K562 (cell line): Measurements from ENCODE around the gene ST6GALNAC1. TPM values are rescaled to one million over a fixed set of nuclear protein-coding genes. Genes with fewer than 3 reads are reported as not detected.
A peak's percentile ranks its signal among the peaks of the same experiment; 100 is the strongest.

Experiments
- ATAC-seq: fragments of 200-7000 bp; cut with Tn5 transposase; 3 replicates; pipeline ENCODE4 v1.9.1; 2020; ENCODE audit warnings: moderate library complexity
- BruUV-seq: library from RNA; stranded (reverse); fragments of 400-500 nt; replicated peaks from 2 replicates; lab custom pipeline; 2021; lab: Mats Ljungman, UMichigan
- CTCF ChIA-PET: fragments of 300-600 bp; formaldehyde crosslinking; extraction: SDS; loops from one replicate; lab custom pipeline; 2021; ENCODE audit warnings: low intra/inter-chr PET ratio; lab: Yijun Ruan, JAX
- POLR2A ChIA-PET: fragments of 300-600, 350-650 bp; sonication (Branson Sonifier 250); formaldehyde crosslinking; extraction: SDS; loops from one replicate; lab custom pipeline; 2021; ENCODE audit warnings: antibody characterized with exemption, inconsistent platforms; lab: Yijun Ruan, JAX
- DNase-seq, 4 experiments: peaks; one replicate each; pipeline versions ENCODE4 v3.0.0 to v3.0.0-alpha.2; 2011 to 2018; ENCODE audit warnings: low spot score in 3 of 4, mixed read lengths in 3 of 4; ENCODE audit errors: extremely low read depth in 1 of 4
- FAIRE-seq: peaks from 2 replicates; lab custom pipeline; 2011; peaks lifted over from hg19 to GRCh38; lab: Jason Lieb, UNC
- H2AFZ ChIP-seq: 2 replicates; pipeline ENCODE4 v1.6.0; 2011; ENCODE audit warnings: low read depth, low read length, control low read depth, inconsistent platforms
- H3K27ac ChIP-seq: fragments of 200-600 bp; 3 replicates; pipeline ENCODE4 v1.8.0; 2011; ENCODE audit warnings: low read depth, mild to moderate bottlenecking, control low read depth, inconsistent platforms, low read length, moderate library complexity, mixed read lengths; ENCODE audit errors: extremely low read depth
- H3K27me3 ChIP-seq, 2 experiments: fragments of 300-600 bp in 1 of 2; 2 replicates in 1 of 2; 3 replicates in 1 of 2; pipeline versions ENCODE4 v1.6.0 to v1.8.0; 2011; ENCODE audit warnings: inconsistent platforms in 2 of 2, low read length in 2 of 2, mild to moderate bottlenecking in 1 of 2, mixed read lengths in 1 of 2, moderate library complexity in 1 of 2; ENCODE audit not compliant: control insufficient read depth in 2 of 2, insufficient read depth in 2 of 2
- H3K36me3 ChIP-seq: fragments of 300-600 bp; 3 replicates; pipeline ENCODE4 v1.8.0; 2011; ENCODE audit warnings: mild to moderate bottlenecking, low read length, inconsistent platforms; ENCODE audit not compliant: control insufficient read depth, insufficient read depth
- H3K4me1 ChIP-seq, 2 experiments: fragments of 200-600 bp in 1 of 2; replicated peaks in 1 of 2; 2 replicates in 1 of 2; 3 replicates in 1 of 2; pipeline versions ENCODE4 v1.5.1 to v1.8.0; 2011; ENCODE audit warnings: inconsistent platforms in 2 of 2, low read length in 2 of 2, mild to moderate bottlenecking in 1 of 2, mixed read lengths in 1 of 2, moderate library complexity in 1 of 2; ENCODE audit not compliant: control insufficient read depth in 2 of 2, insufficient read depth in 2 of 2
- H3K4me2 ChIP-seq: 2 replicates; pipeline ENCODE4 v1.6.1; 2011; ENCODE audit warnings: low read length, control low read depth, inconsistent platforms, mixed read lengths; ENCODE audit not compliant: insufficient read depth
- H3K4me3 ChIP-seq: fragments of 200-600 bp; sonication (generic), shearing (Covaris generic); 2 replicates; pipeline ENCODE4 v1.5.1; 2016; ENCODE audit warnings: control low read depth, inconsistent platforms
- H3K79me2 ChIP-seq: fragments of 200-600 bp; 3 replicates; pipeline ENCODE4 v1.8.0; 2011; ENCODE audit warnings: low read length, inconsistent platforms; ENCODE audit not compliant: control insufficient read depth, insufficient read depth
- H3K9ac ChIP-seq, 2 experiments: 2 replicates each; pipeline versions ENCODE4 v1.6.0 to v1.6.1; 2011; ENCODE audit warnings: low read depth in 2 of 2, low read length in 2 of 2, control low read depth in 1 of 2, inconsistent platforms in 1 of 2, mild to moderate bottlenecking in 1 of 2, mixed read lengths in 1 of 2; ENCODE audit not compliant: insufficient read depth in 1 of 2
- H3K9me1 ChIP-seq: one replicate; pipeline ENCODE4 v1.6.0; 2011; ENCODE audit warnings: inconsistent platforms, mild to moderate bottlenecking, low read length, moderate library complexity; ENCODE audit not compliant: control insufficient read depth, insufficient read depth
- H3K9me3 ChIP-seq: replicated peaks from 2 replicates; pipeline ENCODE4 v1.5.1; 2011; ENCODE audit warnings: low read depth, low read length, inconsistent platforms; ENCODE audit not compliant: control insufficient read depth, insufficient read depth
- H4K20me1 ChIP-seq: replicated peaks from 2 replicates; pipeline ENCODE4 v1.6.1; 2011; ENCODE audit warnings: low read length, inconsistent platforms, mixed read lengths; ENCODE audit not compliant: control insufficient read depth, insufficient read depth
- BCOR ChIP-seq: fragments of 450-650 bp; IDR thresholded peaks from 2 replicates; pipeline ENCODE4 v1.6.1; 2016
- FOXP1 ChIP-seq: sonication (generic); formaldehyde crosslinking; IDR thresholded peaks from 2 replicates; pipeline ENCODE4 v1.8.0; 2022; ENCODE audit warnings: mild to moderate bottlenecking, missing genetic modification reagents
- GATAD2A ChIP-seq: fragments of 450-650 bp; IDR thresholded peaks from 2 replicates; pipeline ENCODE4 v1.6.1; 2017
- L3MBTL2 ChIP-seq: fragments of 450-650 bp; IDR thresholded peaks from 2 replicates; pipeline ENCODE4 v1.6.1; 2016; ENCODE audit warnings: mild to moderate bottlenecking, moderate library complexity
- NFYB ChIP-seq: IDR thresholded peaks from 2 replicates; pipeline ENCODE4 v1.6.1; 2011; ENCODE audit warnings: mild to moderate bottlenecking, moderate library complexity; ENCODE audit not compliant: insufficient read length; ENCODE audit errors: extremely low read depth
- U2AF2 ChIP-seq: fragments of 200-400 bp; formaldehyde crosslinking; optimal IDR thresholded peaks from 2 replicates; pipeline ENCODE3; 2017; ENCODE audit warnings: low read depth, mild to moderate bottlenecking, low read length
- ZNF24 ChIP-seq: fragments of 450-650 bp; IDR thresholded peaks from 2 replicates; pipeline ENCODE4 v1.6.1; 2016
- ZNF41 ChIP-seq: fragments of 250-450 bp; sonication (Bioruptor Pico); conservative IDR thresholded peaks from 2 replicates; pipeline ENCODE4 v1.4.0; 2020; ENCODE audit warnings: mild to moderate bottlenecking
- ZNF639 ChIP-seq, 2 experiments: fragments of 200-800 bp in 1 of 2; sonication (Bioruptor generic) in 1 of 2; sonication (generic) in 1 of 2; formaldehyde crosslinking in 1 of 2; IDR thresholded peaks in 1 of 2; conservative IDR thresholded peaks in 1 of 2; 2 replicates each; pipeline versions ENCODE4 v1.5.0 to v1.6.1; 2016 to 2020; ENCODE audit warnings: missing compliant biosample characterization in 1 of 2, missing genetic modification characterization in 1 of 2, missing genetic modification reagents in 1 of 2
- WGBS: fragments of 100-300 bp; shearing (Covaris generic); methylation state at CpG from one replicate; pipeline ENCODE4 v1.1.6; 2016; ENCODE audit warnings: low coverage, mixed read lengths; ENCODE audit not compliant: insufficient coverage; ENCODE audit errors: missing lambda C conversion rate; 5-methylcytosine and 5-hydroxymethylcytosine counted together
- in situ Hi-C: fragments of 300-500 bp; cut with MboI; formaldehyde crosslinking; loops from 4 replicates; pipeline ENCODE4 v1.15.0; 2018; ENCODE audit warnings: inconsistent platforms, mixed read lengths
- intact Hi-C: fragments of 100-400 bp; cut with micrococcal nuclease; formaldehyde crosslinking; loops from 2 replicates; pipeline ENCODE4 v1.14.2; 2022
- polyA plus RNA-seq, 8 experiments: library from polyadenylated mRNA; depleted of rRNA in 4 of 8; stranded (reverse) in 5 of 8; unstranded in 3 of 8; fragments of >200 nt; fragmentation: Nextera tagmentation in 2 of 8; fragmentation: Illumina TruSeq in 1 of 8; extraction: Ambion mirVana in 2 of 8; extraction: Trizol in 1 of 8; gene quantifications; 2 replicates each; pipeline versions ENCODE4 v1.2.1 to v1.2.3, GENCODE V29; 2011 to 2014; ENCODE audit warnings: inconsistent platforms in 1 of 8, missing spikeins in 1 of 8
- total RNA-seq, 7 experiments: library from RNA; depleted of rRNA in 6 of 7; stranded (reverse); fragments of >200 nt in 6 of 7; fragmentation: Illumina TruSeq in 2 of 7; extraction: Trizol in 2 of 7; gene quantifications; 2 replicates each; pipeline versions ENCODE4 v1.2.1 to v1.2.3, GENCODE V29; 2011 to 2021; ENCODE audit warnings: low replicate concordance in 1 of 7
- TF ChIP-seq, protein P1 (sequence below): fragments of 250-450 bp; sonication (Bioruptor Pico); IDR thresholded peaks from 2 replicates; pipeline ENCODE4 v1.5.0; 2021; ENCODE audit warnings: mild to moderate bottlenecking, borderline replicate concordance
- TF ChIP-seq, protein P2 (sequence below): IDR thresholded peaks from 2 replicates; pipeline ENCODE4 v1.6.1; 2011; ENCODE audit warnings: borderline replicate concordance, low read depth, mild to moderate bottlenecking, moderate library complexity, low read length; ENCODE audit not compliant: insufficient read depth, poor library complexity, severe bottlenecking
- TF ChIP-seq, protein P3 (sequence below), 3 experiments: fragments of 200-800 bp in 1 of 3; fragments of 250-450 bp in 1 of 3; fragments of 450-650 bp in 1 of 3; sonication (Bioruptor Pico) in 1 of 3; sonication (Bioruptor generic) in 1 of 3; formaldehyde crosslinking in 1 of 3; IDR thresholded peaks; 2 replicates each; pipeline versions ENCODE4 v1.6.1 to v1.8.0; 2016 to 2022; ENCODE audit warnings: mild to moderate bottlenecking in 2 of 3, missing genetic modification characterization in 2 of 3, missing compliant biosample characterization in 1 of 3, moderate library complexity in 1 of 3

ST6GALNAC1 gene
- total and polyA plus RNA-seq, 9 of the 15 experiments (the other 6 are each of a cell fraction or from before 2014, with no cell fraction given): 20.6 to 68.4 (median 50.5) TPM

GRCh38 chr17:76672892-76673291 lies 29.3 kb upstream of the ST6GALNAC1 start:
- no peaks in the 10 kb centered on the region for H3K36me3 ChIP-seq
- no peaks in the 10 kb centered on the region for H3K9me3 ChIP-seq
- H3K9ac ChIP-seq: 0 out of 4 replicates have a peak overlapping the region, but pooled peaks of 1 of the 2 experiments have one; percentile 2
- H3K79me2 ChIP-seq: peaks cover 7% of the 10 kb centered on the region; the same call in 2 of the 3 replicates
- H3K9me1 ChIP-seq: no peaks in the 10 kb centered on the region
- no peak overlapping the region for H2AFZ ChIP-seq
- no peak overlapping the region; the same call in 2 of the 3 replicates for H3K27ac ChIP-seq
- intact Hi-C loops: loop anchor here (5.0 kb wide), 1 partner anchor 36 kb away; no protein-coding TSS in a partner anchor
- ATAC-seq (no peak), DNase-seq (no peak), FAIRE-seq (no peak)
- in situ Hi-C loops: no loop called here
- no TSS peak for BruUV-seq
- ChIA-PET CTCF (no interaction called here), POLR2A (interaction anchor here (1.1 to 1.2 kb wide), 2 partner anchors 64 to 117 kb away, joined by 3 to 4 read pairs; no protein-coding TSS in a partner anchor)
- H3K4me3 ChIP-seq: no peak overlapping the region
- no peak overlapping the region for H3K4me2 ChIP-seq
- H3K27me3 ChIP-seq: no peaks in the 10 kb centered on the region
- H3K4me1 ChIP-seq: peaks cover 29 to 32% of the 10 kb centered on the region in 2 experiments; a peak in 4 of 5 replicates
- H4K20me1 ChIP-seq: no peaks in the 10 kb centered on the region
- WGBS: 84% methylated on average over 3 of the region's 3 CpGs
- TF ChIP-seq BCOR (no peak), ZNF639 (CRISPR knock-in tag; conservative IDR thresholded peaks at IDR 0.05 in 1 of 2, IDR thresholded peaks at IDR 0.05 in 1 of 2) (no peak), ZNF41 (no peak), L3MBTL2 (no peak), FOXP1 (CRISPR knock-in tag) (no peak), GATAD2A (no peak), NFYB (no peak), U2AF2 (no peak), ZNF24 (no peak)
- TF ChIP-seq, protein P1, sequence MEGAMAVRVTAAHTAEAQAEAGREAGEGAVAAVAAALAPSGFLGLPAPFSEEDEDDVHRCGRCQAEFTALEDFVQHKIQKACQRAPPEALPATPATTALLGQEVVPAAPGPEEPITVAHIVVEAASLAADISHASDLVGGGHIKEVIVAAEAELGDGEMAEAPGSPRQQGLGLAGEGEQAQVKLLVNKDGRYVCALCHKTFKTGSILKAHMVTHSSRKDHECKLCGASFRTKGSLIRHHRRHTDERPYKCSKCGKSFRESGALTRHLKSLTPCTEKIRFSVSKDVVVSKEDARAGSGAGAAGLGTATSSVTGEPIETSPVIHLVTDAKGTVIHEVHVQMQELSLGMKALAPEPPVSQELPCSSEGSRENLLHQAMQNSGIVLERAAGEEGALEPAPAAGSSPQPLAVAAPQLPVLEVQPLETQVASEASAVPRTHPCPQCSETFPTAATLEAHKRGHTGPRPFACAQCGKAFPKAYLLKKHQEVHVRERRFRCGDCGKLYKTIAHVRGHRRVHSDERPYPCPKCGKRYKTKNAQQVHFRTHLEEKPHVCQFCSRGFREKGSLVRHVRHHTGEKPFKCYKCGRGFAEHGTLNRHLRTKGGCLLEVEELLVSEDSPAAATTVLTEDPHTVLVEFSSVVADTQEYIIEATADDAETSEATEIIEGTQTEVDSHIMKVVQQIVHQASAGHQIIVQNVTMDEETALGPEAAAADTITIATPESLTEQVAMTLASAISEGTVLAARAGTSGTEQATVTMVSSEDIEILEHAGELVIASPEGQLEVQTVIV: no peak
- TF ChIP-seq, protein P2, sequence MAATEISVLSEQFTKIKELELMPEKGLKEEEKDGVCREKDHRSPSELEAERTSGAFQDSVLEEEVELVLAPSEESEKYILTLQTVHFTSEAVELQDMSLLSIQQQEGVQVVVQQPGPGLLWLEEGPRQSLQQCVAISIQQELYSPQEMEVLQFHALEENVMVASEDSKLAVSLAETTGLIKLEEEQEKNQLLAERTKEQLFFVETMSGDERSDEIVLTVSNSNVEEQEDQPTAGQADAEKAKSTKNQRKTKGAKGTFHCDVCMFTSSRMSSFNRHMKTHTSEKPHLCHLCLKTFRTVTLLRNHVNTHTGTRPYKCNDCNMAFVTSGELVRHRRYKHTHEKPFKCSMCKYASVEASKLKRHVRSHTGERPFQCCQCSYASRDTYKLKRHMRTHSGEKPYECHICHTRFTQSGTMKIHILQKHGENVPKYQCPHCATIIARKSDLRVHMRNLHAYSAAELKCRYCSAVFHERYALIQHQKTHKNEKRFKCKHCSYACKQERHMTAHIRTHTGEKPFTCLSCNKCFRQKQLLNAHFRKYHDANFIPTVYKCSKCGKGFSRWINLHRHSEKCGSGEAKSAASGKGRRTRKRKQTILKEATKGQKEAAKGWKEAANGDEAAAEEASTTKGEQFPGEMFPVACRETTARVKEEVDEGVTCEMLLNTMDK: no peak
- TF ChIP-seq, protein P3, sequence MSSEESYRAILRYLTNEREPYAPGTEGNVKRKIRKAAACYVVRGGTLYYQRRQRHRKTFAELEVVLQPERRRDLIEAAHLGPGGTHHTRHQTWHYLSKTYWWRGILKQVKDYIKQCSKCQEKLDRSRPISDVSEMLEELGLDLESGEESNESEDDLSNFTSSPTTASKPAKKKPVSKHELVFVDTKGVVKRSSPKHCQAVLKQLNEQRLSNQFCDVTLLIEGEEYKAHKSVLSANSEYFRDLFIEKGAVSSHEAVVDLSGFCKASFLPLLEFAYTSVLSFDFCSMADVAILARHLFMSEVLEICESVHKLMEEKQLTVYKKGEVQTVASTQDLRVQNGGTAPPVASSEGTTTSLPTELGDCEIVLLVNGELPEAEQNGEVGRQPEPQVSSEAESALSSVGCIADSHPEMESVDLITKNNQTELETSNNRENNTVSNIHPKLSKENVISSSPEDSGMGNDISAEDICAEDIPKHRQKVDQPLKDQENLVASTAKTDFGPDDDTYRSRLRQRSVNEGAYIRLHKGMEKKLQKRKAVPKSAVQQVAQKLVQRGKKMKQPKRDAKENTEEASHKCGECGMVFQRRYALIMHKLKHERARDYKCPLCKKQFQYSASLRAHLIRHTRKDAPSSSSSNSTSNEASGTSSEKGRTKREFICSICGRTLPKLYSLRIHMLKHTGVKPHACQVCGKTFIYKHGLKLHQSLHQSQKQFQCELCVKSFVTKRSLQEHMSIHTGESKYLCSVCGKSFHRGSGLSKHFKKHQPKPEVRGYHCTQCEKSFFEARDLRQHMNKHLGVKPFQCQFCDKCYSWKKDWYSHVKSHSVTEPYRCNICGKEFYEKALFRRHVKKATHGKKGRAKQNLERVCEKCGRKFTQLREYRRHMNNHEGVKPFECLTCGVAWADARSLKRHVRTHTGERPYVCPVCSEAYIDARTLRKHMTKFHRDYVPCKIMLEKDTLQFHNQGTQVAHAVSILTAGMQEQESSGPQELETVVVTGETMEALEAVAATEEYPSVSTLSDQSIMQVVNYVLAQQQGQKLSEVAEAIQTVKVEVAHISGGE (CRISPR knock-in tag; IDR thresholded peaks at IDR 0.05): no peak
